PC-9 (cell line): ENCODE measurements around the gene ADIPOQ.

Experiments
- CTCF ChIP-seq: fragments of 200-600 bp; sonication (generic); conservative IDR thresholded peaks from 2 replicates; pipeline ENCODE4 v1.6.1; 2017; ENCODE audit warnings: mixed run types, antibody characterized with exemption, mild to moderate bottlenecking, moderate library complexity
- EZH2 ChIP-seq: fragments of 200-600 bp; sonication (generic); IDR thresholded peaks from 2 replicates; pipeline ENCODE4 v1.8.0; 2017; ENCODE audit warnings: antibody characterized with exemption, low read depth

GRCh38 chr3:186880406-186880805 lies 37.9 kb downstream of the ADIPOQ start:
- TF ChIP-seq CTCF (no peak), EZH2 (no peak)
